Glutamatergic neuron (in vitro differentiated cells): ENCODE results near the gene ARL15. TPM values are rescaled to one million over a fixed set of nuclear protein-coding genes. Genes with fewer than 3 reads are reported as not detected.
A peak's percentile ranks its signal among the peaks of the same experiment; 100 is the strongest.

Experiments used
- DNase-seq: peaks from one replicate; pipeline ENCODE4 v3.0.0; 2022
- H3K27ac Mint-ChIP-seq: one replicate; pipeline ENCODE4 v1.8.0; 2020; ENCODE audit warnings: mild to moderate bottlenecking, mixed read lengths, inconsistent platforms; ENCODE audit not compliant: unreplicated experiment
- H3K27me3 Mint-ChIP-seq: one replicate; pipeline ENCODE4 v1.8.0; 2020; ENCODE audit warnings: mild to moderate bottlenecking, moderate library complexity, mixed read lengths, inconsistent platforms; ENCODE audit not compliant: unreplicated experiment
- H3K36me3 Mint-ChIP-seq: one replicate; pipeline ENCODE4 v1.8.0; 2020; ENCODE audit warnings: mild to moderate bottlenecking, mixed read lengths, inconsistent platforms; ENCODE audit not compliant: unreplicated experiment
- H3K4me1 Mint-ChIP-seq: one replicate; pipeline ENCODE4 v1.8.0; 2020; ENCODE audit warnings: mild to moderate bottlenecking, low read depth, mixed read lengths, inconsistent platforms; ENCODE audit not compliant: unreplicated experiment
- H3K4me3 Mint-ChIP-seq: one replicate; pipeline ENCODE4 v1.8.0; 2020; ENCODE audit warnings: mild to moderate bottlenecking, mixed read lengths, inconsistent platforms; ENCODE audit not compliant: unreplicated experiment
- H3K9me3 Mint-ChIP-seq: one replicate; pipeline ENCODE4 v1.8.0; 2020; ENCODE audit warnings: mild to moderate bottlenecking, moderate library complexity, mixed read lengths, inconsistent platforms; ENCODE audit not compliant: unreplicated experiment
- CTCF ChIP-seq: fragments of 200-600 bp; sonication (generic); IDR thresholded peaks from one replicate; pipeline ENCODE4 v1.5.0; 2021; ENCODE audit not compliant: partially characterized antibody, unreplicated experiment
- total RNA-seq: library from RNA; stranded (reverse); fragmentation: NEBNext Ultra II Directional; extraction: Animal tissue kit (Norgen Biotek cat#: 25700); gene quantifications from one replicate; pipeline ENCODE4 v1.2.1, GENCODE V29; 2021; ENCODE audit not compliant: unreplicated experiment

The ARL15 gene
- total RNA-seq, 1 donor from 2014 or later: 37.4 TPM

- TF ChIP-seq CTCF: no peak
- H3K9me3 Mint-ChIP-seq: no peaks in the 10 kb centered on the region
- no peaks in the 10 kb centered on the region for H3K27me3 Mint-ChIP-seq
- H3K4me3 Mint-ChIP-seq: no peak overlapping the region
- H3K36me3 Mint-ChIP-seq: no peaks in the 10 kb centered on the region
- no peak for DNase-seq
- no peaks in the 10 kb centered on the region for H3K4me1 Mint-ChIP-seq
- no peak overlapping the region for H3K27ac Mint-ChIP-seq
These were observed 346.4 kb downstream of the ARL15 start for GRCh38 chr5:53963958-53964357.

DNA sequence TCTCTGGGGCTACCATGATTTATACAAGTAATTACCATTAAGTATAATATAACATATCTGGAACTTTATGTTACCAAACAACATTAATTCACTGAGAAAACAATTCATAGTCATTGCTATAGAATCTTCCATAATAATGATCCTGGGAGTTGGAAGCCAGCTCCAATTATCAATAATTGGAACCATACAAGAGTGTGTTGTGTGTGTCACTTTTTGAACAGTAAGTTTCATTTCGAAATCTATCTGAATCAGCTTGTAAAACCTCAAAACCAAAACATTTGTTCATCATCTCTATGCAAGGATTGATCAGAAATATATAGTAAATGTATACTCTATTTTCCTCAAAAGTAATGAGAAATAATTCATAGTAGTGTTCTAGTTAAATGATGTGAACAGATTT lies 348.1 kb downstream of the ARL15 start:
- Mint-ChIP-seq H3K27ac (no peak overlapping the region), H3K9me3 (no peaks in the 10 kb centered on the region), H3K4me1 (no peaks in the 10 kb centered on the region), H3K4me3 (no peak overlapping the region), H3K27me3 (no peaks in the 10 kb centered on the region), H3K36me3 (peaks cover 5% of the 10 kb centered on the region)
- no peak for DNase-seq
- no peak for TF ChIP-seq CTCF

- Mint-ChIP-seq H3K4me3 (no peak overlapping the region), H3K36me3 (peaks cover 16% of the 10 kb centered on the region), H3K9me3 (peaks cover 9% of the 10 kb centered on the region), H3K27me3 (no peaks in the 10 kb centered on the region), H3K4me1 (no peaks in the 10 kb centered on the region), H3K27ac (no peak overlapping the region)
- DNase-seq: no peak
- no peak for TF ChIP-seq CTCF
These were observed 353.7 kb downstream of the ARL15 start for GRCh38 chr5:53956632-53957031.

DNA sequence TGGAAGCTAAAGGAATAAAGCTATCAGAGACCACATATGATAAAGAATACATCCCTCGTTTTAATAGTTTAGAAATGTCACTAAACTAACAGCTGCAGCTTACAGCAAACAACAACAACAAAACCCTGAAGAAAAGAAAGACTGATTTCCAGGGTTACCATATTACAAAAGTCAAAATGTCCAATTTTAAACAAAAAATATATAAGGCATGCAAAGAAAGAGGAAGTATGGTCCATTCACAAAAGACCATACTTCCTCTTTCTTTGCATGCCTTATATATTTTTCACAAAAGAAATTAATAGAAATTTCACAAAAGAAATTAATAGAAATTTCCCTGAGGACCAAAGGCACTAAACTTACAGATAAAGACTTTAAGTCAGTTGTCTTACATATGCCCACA lies 354.2 kb downstream of the ARL15 start:
- Mint-ChIP-seq H3K4me1 (no peaks in the 10 kb centered on the region), H3K27ac (no peak overlapping the region), H3K4me3 (no peak overlapping the region), H3K27me3 (no peaks in the 10 kb centered on the region), H3K9me3 (peaks cover 9% of the 10 kb centered on the region), H3K36me3 (peaks cover 16% of the 10 kb centered on the region)
- no peak for TF ChIP-seq CTCF
- no peak for DNase-seq

DNA sequence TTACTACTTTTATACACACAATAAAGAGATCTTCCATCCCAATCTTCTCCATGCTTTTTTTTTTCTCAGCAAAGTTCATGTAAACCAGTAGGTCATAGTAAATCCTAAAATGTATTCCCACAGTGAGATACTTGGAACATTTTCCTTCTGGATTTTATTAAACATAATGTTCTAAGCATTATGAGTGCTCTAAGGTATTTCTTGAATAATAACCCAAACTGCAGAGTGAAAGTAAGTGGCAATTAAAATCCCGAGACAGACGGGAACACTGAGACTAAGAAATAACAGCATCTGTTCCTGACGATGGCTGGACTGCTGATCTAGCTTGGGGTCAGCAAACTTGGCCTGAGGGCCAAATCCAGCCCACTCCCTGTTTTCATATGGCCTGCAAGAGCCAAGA lies 359.8 kb downstream of the ARL15 start:
- no peaks in the 10 kb centered on the region for H3K27me3 Mint-ChIP-seq
- H3K27ac Mint-ChIP-seq: peak overlapping the region; percentile 2
- H3K4me3 Mint-ChIP-seq: no peak overlapping the region
- DNase-seq: no peak
- peaks cover 2% of the 10 kb centered on the region for H3K9me3 Mint-ChIP-seq
- H3K4me1 Mint-ChIP-seq: peaks cover 4% of the 10 kb centered on the region
- TF ChIP-seq CTCF: no peak
- peaks cover 6% of the 10 kb centered on the region for H3K36me3 Mint-ChIP-seq
